Suprapubic skin (tissue), 4 donors: ENCODE measurements around the gene SAMD13. TPM values are rescaled to one million over a fixed set of nuclear protein-coding genes. Genes with fewer than 3 reads are reported as not detected.

Experiments used
- DNase-seq, 2 donors: peaks; one replicate each; pipeline ENCODE4 v3.0.0-alpha.2; 2019; ENCODE audit warnings: low spot score in 2 of 2
- H3K27ac ChIP-seq: fragments of 200-600 bp; sonication (generic); one replicate; pipeline ENCODE4 v1.5.1; 2019
- H3K27me3 ChIP-seq: fragments of 200-600 bp; sonication (generic); one replicate; pipeline ENCODE4 v1.5.1; 2019
- H3K36me3 ChIP-seq: fragments of 200-600 bp; sonication (generic); one replicate; pipeline ENCODE4 v1.5.1; 2019
- H3K4me1 ChIP-seq: fragments of 200-600 bp; sonication (generic); one replicate; pipeline ENCODE4 v1.5.1; 2019
- H3K4me3 ChIP-seq: fragments of 200-600 bp; sonication (generic); one replicate; pipeline ENCODE4 v1.5.1; 2019; ENCODE audit warnings: mild to moderate bottlenecking
- H3K9me3 ChIP-seq: fragments of 200-600 bp; sonication (generic); one replicate; pipeline ENCODE4 v1.5.1; 2019
- EP300 ChIP-seq: sonication (generic); formaldehyde crosslinking; IDR thresholded peaks from one replicate; pipeline ENCODE4 v1.6.1; 2017; ENCODE audit warnings: antibody characterized with exemption
- POLR2A ChIP-seq, 2 donors: fragments of 450-650 bp; IDR thresholded peaks; one replicate each; pipeline ENCODE4 v1.6.1; 2017; ENCODE audit warnings: antibody characterized with exemption in 2 of 2, mild to moderate bottlenecking in 2 of 2, moderate library complexity in 2 of 2
- POLR2AphosphoS5 ChIP-seq, 3 donors: sonication (generic); formaldehyde crosslinking; IDR thresholded peaks; one replicate each; pipeline ENCODE4 v1.6.1; 2017; ENCODE audit warnings: antibody characterized with exemption in 3 of 3
- WGBS: methylation state at CpG from one replicate; pipeline ENCODE4 v1.1.5; 2018; 5-methylcytosine and 5-hydroxymethylcytosine counted together
- total RNA-seq, 4 donors: library from RNA; depleted of rRNA; stranded (reverse); fragments of >200 nt; gene quantifications; one replicate each; pipeline ENCODE4 v1.1.0, GENCODE V29; 2016
- TF ChIP-seq, protein P1 (sequence below), 2 donors: fragments of 200-600 bp in 1 of 2; fragments of 450-650 bp in 1 of 2; sonication (generic) in 1 of 2; IDR thresholded peaks; one replicate each; pipeline ENCODE4 v1.5.1; 2016 to 2019; ENCODE audit warnings: antibody characterized with exemption in 2 of 2, mild to moderate bottlenecking in 1 of 2, moderate library complexity in 1 of 2

SAMD13 gene
- total RNA-seq, 4 donors from 2014 or later, result 0.89 to 2.9 (median 1.5) TPM

DNA sequence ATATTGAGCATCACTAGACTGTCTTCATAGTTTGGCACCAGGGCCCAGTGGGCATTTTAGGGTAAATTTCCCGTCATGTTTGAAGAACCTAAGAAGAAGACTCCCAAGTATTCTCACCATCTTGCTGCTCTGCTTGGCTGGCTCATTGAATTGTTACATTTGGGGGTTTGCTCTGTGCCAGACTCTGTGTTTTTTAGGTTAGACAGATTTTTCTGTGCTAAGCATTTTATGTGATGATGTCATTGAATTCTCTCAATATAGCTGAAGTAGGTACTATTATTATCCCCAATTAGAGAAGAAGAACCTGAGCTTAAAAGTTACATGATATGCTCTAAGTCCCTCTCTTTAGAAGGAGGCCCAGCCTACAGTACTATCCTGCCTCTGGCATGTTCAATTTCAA lies 68.8 kb downstream of the SAMD13 start:
- peaks cover 19% of the 10 kb centered on the region for H3K4me1 ChIP-seq
- no peaks in the 10 kb centered on the region for H3K27me3 ChIP-seq
- no peak for DNase-seq
- 100% methylated on average over 1 of the region's 1 CpG for WGBS
- TF ChIP-seq, protein P1, sequence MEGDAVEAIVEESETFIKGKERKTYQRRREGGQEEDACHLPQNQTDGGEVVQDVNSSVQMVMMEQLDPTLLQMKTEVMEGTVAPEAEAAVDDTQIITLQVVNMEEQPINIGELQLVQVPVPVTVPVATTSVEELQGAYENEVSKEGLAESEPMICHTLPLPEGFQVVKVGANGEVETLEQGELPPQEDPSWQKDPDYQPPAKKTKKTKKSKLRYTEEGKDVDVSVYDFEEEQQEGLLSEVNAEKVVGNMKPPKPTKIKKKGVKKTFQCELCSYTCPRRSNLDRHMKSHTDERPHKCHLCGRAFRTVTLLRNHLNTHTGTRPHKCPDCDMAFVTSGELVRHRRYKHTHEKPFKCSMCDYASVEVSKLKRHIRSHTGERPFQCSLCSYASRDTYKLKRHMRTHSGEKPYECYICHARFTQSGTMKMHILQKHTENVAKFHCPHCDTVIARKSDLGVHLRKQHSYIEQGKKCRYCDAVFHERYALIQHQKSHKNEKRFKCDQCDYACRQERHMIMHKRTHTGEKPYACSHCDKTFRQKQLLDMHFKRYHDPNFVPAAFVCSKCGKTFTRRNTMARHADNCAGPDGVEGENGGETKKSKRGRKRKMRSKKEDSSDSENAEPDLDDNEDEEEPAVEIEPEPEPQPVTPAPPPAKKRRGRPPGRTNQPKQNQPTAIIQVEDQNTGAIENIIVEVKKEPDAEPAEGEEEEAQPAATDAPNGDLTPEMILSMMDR (IDR thresholded peaks at IDR 0.05), result no peak
- TF ChIP-seq POLR2A (IDR thresholded peaks at IDR 0.05), result no peak
- TF ChIP-seq POLR2AphosphoS5 (IDR thresholded peaks at IDR 0.05), result no peak
- no peak for TF ChIP-seq EP300
- H3K36me3 ChIP-seq, result no peaks in the 10 kb centered on the region
- no peaks in the 10 kb centered on the region for H3K9me3 ChIP-seq
- H3K4me3 ChIP-seq, result no peak overlapping the region
- no peak overlapping the region for H3K27ac ChIP-seq

DNA sequence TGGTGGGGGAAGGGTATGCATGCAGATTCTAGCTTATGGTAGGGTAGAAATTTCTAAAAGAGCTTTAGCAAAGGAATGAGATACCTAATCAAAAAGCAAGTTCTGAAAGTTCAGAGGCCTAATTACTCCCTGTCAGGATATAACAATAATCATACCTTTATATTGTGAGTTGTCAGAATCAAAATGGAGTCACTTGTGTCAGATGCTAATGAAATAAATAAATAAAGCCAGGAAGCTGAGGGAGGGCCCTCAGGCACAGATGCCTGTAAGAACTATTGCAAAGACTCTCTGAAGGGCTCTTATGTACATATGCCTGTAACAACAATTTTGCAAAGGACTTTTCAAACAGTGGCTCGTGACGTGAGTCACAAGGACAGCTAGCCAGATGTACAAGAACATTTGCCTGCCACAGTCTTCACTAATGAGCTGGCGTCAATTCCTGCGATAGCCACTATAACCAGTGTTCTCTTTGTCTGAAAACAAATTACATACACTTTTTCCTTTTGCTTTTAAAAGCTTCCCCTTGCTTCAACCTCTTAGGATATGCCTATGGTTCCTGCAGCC lies 69.4 kb downstream of the SAMD13 start:
- H3K4me3 ChIP-seq, result no peak overlapping the region
- H3K4me1 ChIP-seq, result peaks cover 16% of the 10 kb centered on the region
- H3K36me3 ChIP-seq, result no peaks in the 10 kb centered on the region
- DNase-seq, result no peak
- no peaks in the 10 kb centered on the region for H3K9me3 ChIP-seq
- H3K27me3 ChIP-seq, result no peaks in the 10 kb centered on the region
- 71% methylated on average over 4 of the region's 4 CpGs for WGBS
- no peak for TF ChIP-seq EP300
- TF ChIP-seq POLR2A (IDR thresholded peaks at IDR 0.05), result no peak
- TF ChIP-seq POLR2AphosphoS5 (IDR thresholded peaks at IDR 0.05), result no peak
- TF ChIP-seq, protein P1 (IDR thresholded peaks at IDR 0.05), result no peak
- H3K27ac ChIP-seq, result no peak overlapping the region

DNA sequence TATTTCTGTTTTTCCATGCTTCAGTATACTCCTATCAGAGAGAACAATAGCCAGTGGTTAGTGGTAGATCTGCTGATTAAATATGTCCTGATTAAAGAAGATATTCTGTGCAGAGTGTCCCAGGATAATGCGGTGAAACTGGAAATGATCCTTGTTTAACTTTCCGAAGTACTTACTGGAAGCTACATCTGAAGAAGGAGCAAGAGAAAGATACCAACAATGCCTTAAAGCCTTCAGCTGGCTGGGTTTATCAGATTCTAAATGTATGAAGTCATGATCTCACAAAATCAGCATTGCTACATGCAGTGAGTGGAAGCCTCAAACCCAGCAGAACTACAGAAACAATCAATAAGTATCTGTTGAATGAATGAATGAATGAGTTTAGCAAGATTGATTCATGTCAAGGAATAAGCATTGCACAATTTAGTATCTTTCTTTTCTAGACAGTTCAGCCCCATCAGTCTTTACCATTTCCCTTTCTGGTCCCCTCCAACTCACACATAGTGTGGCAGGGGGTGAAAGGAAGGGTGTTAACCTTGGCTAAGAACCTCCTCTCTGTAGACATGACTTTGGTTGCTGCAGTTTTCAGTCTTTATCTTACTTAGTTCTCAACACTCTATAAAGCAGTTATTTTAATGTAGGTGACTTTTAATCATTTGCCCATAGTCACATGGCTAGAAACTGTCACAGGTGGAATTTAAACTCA lies 72.1 kb downstream of the SAMD13 start:
- no peak overlapping the region for H3K27ac ChIP-seq
- no peaks in the 10 kb centered on the region for H3K27me3 ChIP-seq
- H3K9me3 ChIP-seq, result no peaks in the 10 kb centered on the region
- no peaks in the 10 kb centered on the region for H3K36me3 ChIP-seq
- H3K4me3 ChIP-seq, result no peak overlapping the region
- H3K4me1 ChIP-seq, result peaks cover 16% of the 10 kb centered on the region
- WGBS, result 40% methylated on average over 2 of the region's 2 CpGs
- TF ChIP-seq, protein P1 (IDR thresholded peaks at IDR 0.05), result no peak
- TF ChIP-seq POLR2A (IDR thresholded peaks at IDR 0.05) (no peak), EP300 (no peak)
- no peak for DNase-seq

DNA sequence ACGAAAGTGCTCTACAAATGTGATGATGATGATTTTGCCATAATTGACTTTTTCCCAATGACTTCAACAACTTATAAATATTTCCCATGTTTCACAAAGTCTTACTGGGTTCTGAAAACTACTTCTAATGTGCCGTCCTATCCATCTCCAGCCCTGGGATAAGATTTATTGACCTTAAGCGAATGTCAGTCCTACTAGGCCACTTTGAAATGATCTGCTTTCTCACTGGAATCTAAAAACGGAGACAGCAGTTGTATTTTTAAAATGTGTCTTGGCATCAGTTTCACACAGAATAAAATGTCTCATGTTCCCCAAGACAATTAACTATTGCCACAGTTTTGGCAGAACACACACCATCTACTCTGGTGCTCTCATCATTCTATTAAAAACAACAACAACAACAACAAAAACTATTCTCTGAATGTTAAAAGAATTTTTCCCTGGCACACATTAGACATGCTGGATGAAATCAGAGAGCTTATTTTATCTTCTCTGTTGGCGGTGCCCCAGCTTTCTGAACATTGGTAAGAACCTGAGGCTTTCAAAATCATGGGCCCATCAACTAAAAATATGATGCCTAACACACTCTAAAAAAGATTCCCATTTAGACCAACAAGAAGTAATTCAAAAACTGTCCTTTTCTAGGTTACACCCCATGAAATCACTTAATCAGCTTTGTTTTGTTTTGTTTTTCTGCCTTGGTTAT lies 73.6 kb downstream of the SAMD13 start:
- H3K27me3 ChIP-seq, result no peaks in the 10 kb centered on the region
- H3K36me3 ChIP-seq, result no peaks in the 10 kb centered on the region
- no peaks in the 10 kb centered on the region for H3K9me3 ChIP-seq
- peak; percentile 76 to 86 for DNase-seq
- peaks cover 16% of the 10 kb centered on the region for H3K4me1 ChIP-seq
- H3K27ac ChIP-seq, result peak overlapping the region; percentile 65
- H3K4me3 ChIP-seq, result no peak overlapping the region
- TF ChIP-seq POLR2AphosphoS5 (IDR thresholded peaks at IDR 0.05), result no peak
- TF ChIP-seq, protein P1 (IDR thresholded peaks at IDR 0.05), result no peak
- no peak for TF ChIP-seq POLR2A (IDR thresholded peaks at IDR 0.05)
- TF ChIP-seq EP300, result no peak
- WGBS, result 61% methylated on average over 5 of the region's 5 CpGs
